Left cardiac atrium (tissue), 4 donors: Measurements from ENCODE around the gene AUP1. TPM values are rescaled to one million over a fixed set of nuclear protein-coding genes. Genes with fewer than 3 reads are reported as not detected.
"Not testable (repeated sequence)": the region's sequence is repeated elsewhere in the genome, so short reads cannot be mapped to it uniquely, and the experiment has no call there.

ENCODE experiments used
- ATAC-seq, 2 donors: fragments of 200-7000 bp; cut with Tn5 transposase; one replicate each; pipeline ENCODE4 v1.9.1; 2020; ENCODE audit warnings: mild to moderate bottlenecking in 2 of 2, moderate library complexity in 2 of 2
- DNase-seq: peaks from one replicate; pipeline ENCODE4 v3.0.0-alpha.2; 2020
- intact Hi-C, 2 donors: fragments of 100-400 bp; cut with DNase I; formaldehyde crosslinking; loops; one replicate each; pipeline versions ENCODE4 v1.14.1 to v1.15.1; 2022 to 2023
- total RNA-seq, 2 donors: library from RNA; stranded (reverse); fragmentation: NEBNext Ultra II Directional; extraction: Animal tissue kit (Norgen Biotek cat#: 25700); gene quantifications; one replicate each; pipeline ENCODE4 v1.2.1, GENCODE V29; 2021
- donor health status: DM: no; HTN: yes; CAD: no.
- donor health status: DM: no; HTN: yes; CAD: no; lungs with severe emphysema.
- donor health status: DM: yes; HTN: yes; CAD: no.
- donor health status: Dilated cardiomyopathy.

AUP1 gene
- total RNA-seq, 2 donors from 2014 or later: 62.2 to 78.3 TPM

- DNase-seq (no peak), ATAC-seq (no peak)
- intact Hi-C loops: loop anchor here in 1 of 2 donors (10.0 kb wide), 1 partner anchor 96 kb away; no protein-coding TSS in a partner anchor
These were observed 40.6 kb downstream of the AUP1 start for GRCh38 chr2:74488643-74489481.

- intact Hi-C loops: loop anchor here in 1 of 2 donors (10.0 kb wide), 1 partner anchor 99 kb away; no protein-coding TSS in a partner anchor
- ATAC-seq: no peak
- DNase-seq: no peak
These were observed 43.4 kb downstream of the AUP1 start for GRCh38 chr2:74486141-74486540.

- intact Hi-C loops: loop anchor here (2.0 to 10.0 kb wide), 2 partner anchors 101 to 103 kb away; no protein-coding TSS in a partner anchor
- ATAC-seq, DNase-seq: not testable (repeated sequence)
These were observed 45.8 kb downstream of the AUP1 start for GRCh38 chr2:74483675-74484164.

- ATAC-seq (peak; percentile 98 to 99), DNase-seq (peak; percentile 97)
- intact Hi-C loops: loop anchor here (2.0 to 10.0 kb wide), 2 partner anchors 102 to 104 kb away; no protein-coding TSS in a partner anchor
These were observed 46.5 kb downstream of the AUP1 start, which contains the start of the genes CCDC142 and TTC31 for GRCh38 chr2:74482801-74483674. Gene CCDC142, minus strand, starts transcription at chr2:74482998. Its CDS starts 161 bp downstream, at chr2:74482837. Gene TTC31, plus strand, starts transcription at chr2:74483081. Its CDS starts 15 bp downstream, at chr2:74483096.

- peak; percentile 71 to 75 for ATAC-seq
- DNase-seq: peak; percentile 74
- intact Hi-C loops: loop anchor here (2.0 to 10.0 kb wide), 2 partner anchors 103 to 105 kb away; no protein-coding TSS in a partner anchor
These were observed 47.3 kb downstream of the AUP1 start for GRCh38 chr2:74481961-74482800.

- DNase-seq (no peak), ATAC-seq (no peak)
- intact Hi-C loops: loop anchor here in 1 of 2 donors (10.0 kb wide), 1 partner anchor 103 kb away; no protein-coding TSS in a partner anchor
These were observed 48.1 kb downstream of the AUP1 start for GRCh38 chr2:74481431-74481830.

Other genes starting within 250 kb of the AUP1 start
- gene SLC4A5, start 186.3 kb downstream of the AUP1 start, total RNA-seq: 1 to 10 TPM; 1.2 to 1.7 TPM
- 100 to 1,000 TPM; 106 to 118 TPM for gene DCTN1, start 149.4 kb downstream of the AUP1 start, total RNA-seq
- gene C2orf81, start 108.1 kb downstream of the AUP1 start, total RNA-seq: under 1 TPM; 0.59 to 0.79 TPM
- gene WDR54, start 108.0 kb downstream of the AUP1 start, total RNA-seq: 1 to 10 TPM; 4.1 to 5.5 TPM
- gene RTKN, start 87.8 kb downstream of the AUP1 start, total RNA-seq: 10 to 100 TPM; 14.1 to 18.7 TPM
- gene INO80B, start 74.6 kb downstream of the AUP1 start, total RNA-seq: 10 to 100 TPM; 21.1 to 22.1 TPM
- 10 to 100 TPM; 42.2 to 56.7 TPM for gene WBP1, start 71.3 kb downstream of the AUP1 start, total RNA-seq
- 10 to 100 TPM; 25.3 to 32.7 TPM for gene MOGS, start 64.3 kb downstream of the AUP1 start, total RNA-seq
- gene MRPL53, start 57.0 kb downstream of the AUP1 start, total RNA-seq: 100 to 1,000 TPM; 110 to 127 TPM
- 1 to 10 TPM; 6.8 to 8.8 TPM for gene CCDC142, start 46.7 kb downstream of the AUP1 start, total RNA-seq
- gene TTC31, start 46.6 kb downstream of the AUP1 start, total RNA-seq: 10 to 100 TPM; 11.9 TPM
- gene LBX2, start 30.1 kb downstream of the AUP1 start, total RNA-seq: 1 to 10 TPM in 1 of 2 donors, under 1 TPM in 1; 0.60 to 1.0 TPM
- 10 to 100 TPM; 18.3 to 24.0 TPM for gene PCGF1, start 22.0 kb downstream of the AUP1 start, total RNA-seq
- not detected for gene TLX2, start 15.3 kb downstream of the AUP1 start, total RNA-seq
- not detected for gene DQX1, start 3.5 kb downstream of the AUP1 start, total RNA-seq
- 10 to 100 TPM; 28.7 to 29.3 TPM for gene HTRA2, start 227 bp upstream of the AUP1 start, total RNA-seq
- 1 to 10 TPM; 4.1 to 8.4 TPM for gene LOXL3, start 24.2 kb upstream of the AUP1 start, total RNA-seq
- 10 to 100 TPM in 1 of 2 donors, 1 to 10 TPM in 1; 7.9 to 12.4 TPM for gene DOK1, start 25.0 kb upstream of the AUP1 start, total RNA-seq
- under 1 TPM; 0.44 to 0.65 TPM for gene M1AP, start 118.6 kb upstream of the AUP1 start, total RNA-seq
- 1 to 10 TPM; 3.4 to 6.1 TPM for gene SEMA4F, start 124.5 kb upstream of the AUP1 start, total RNA-seq